Measurements from ENCODE around the gene TEX38. TPM values are rescaled to one million over a fixed set of nuclear protein-coding genes. Genes with fewer than 3 reads are reported as not detected.

TEX38 gene
- total RNA-seq: not detected in 3 replicates
- long read RNA-seq: 0 reads

GRCh38 chr1:46671554-46671953 lies at the start of gene TEX38:
TEX38 (plus strand) TSS chr1:46671854; CDS start chr1:46671935, 81 bp downstream.
- Mint-ChIP-seq H3K4me1 (ENCODE audit: low read depth) (peaks cover 12% of the 10 kb centered on the region), H3K9me3 (ENCODE audit: low read depth) (no peaks in the 10 kb centered on the region), H3K4me3 (ENCODE audit: unreplicated experiment) (no peak within 1 kb of the TSS), H3K27ac (ENCODE audit: unreplicated experiment) (no peak within 1 kb of the TSS), H3K36me3 (ENCODE audit: low read depth) (peaks cover 5% of the 10 kb centered on the region), H3K27me3 (ENCODE audit: low read depth) (no peaks in the 10 kb centered on the region)
- TF ChIP-seq, protein P1, sequence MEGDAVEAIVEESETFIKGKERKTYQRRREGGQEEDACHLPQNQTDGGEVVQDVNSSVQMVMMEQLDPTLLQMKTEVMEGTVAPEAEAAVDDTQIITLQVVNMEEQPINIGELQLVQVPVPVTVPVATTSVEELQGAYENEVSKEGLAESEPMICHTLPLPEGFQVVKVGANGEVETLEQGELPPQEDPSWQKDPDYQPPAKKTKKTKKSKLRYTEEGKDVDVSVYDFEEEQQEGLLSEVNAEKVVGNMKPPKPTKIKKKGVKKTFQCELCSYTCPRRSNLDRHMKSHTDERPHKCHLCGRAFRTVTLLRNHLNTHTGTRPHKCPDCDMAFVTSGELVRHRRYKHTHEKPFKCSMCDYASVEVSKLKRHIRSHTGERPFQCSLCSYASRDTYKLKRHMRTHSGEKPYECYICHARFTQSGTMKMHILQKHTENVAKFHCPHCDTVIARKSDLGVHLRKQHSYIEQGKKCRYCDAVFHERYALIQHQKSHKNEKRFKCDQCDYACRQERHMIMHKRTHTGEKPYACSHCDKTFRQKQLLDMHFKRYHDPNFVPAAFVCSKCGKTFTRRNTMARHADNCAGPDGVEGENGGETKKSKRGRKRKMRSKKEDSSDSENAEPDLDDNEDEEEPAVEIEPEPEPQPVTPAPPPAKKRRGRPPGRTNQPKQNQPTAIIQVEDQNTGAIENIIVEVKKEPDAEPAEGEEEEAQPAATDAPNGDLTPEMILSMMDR (IDR thresholded peaks at IDR 0.05): no peak
- DNase-seq (ENCODE audit: low spot score): no peak

DNA sequence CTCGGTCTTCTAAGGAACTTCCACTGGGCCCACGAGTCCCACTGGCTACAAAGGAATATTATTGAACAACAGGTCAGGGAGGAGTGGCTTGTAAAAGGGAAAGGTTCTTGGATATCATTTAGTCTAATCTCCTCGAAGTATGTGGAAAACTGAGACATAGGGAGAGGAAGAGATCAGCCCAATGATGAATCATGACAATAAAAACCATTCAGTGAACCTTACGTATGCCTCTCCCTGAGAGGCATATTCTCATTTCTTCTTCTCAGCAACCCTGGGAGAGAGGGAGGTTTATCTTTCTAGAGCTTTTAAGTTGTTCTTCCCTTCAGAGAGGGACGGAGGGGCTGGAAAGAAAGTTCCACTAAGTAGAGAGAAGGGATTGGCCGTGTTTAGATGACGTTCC lies 49.7 kb upstream of the TEX38 start:
- H3K36me3 Mint-ChIP-seq (ENCODE audit: low read depth): no peaks in the 10 kb centered on the region
- TF ChIP-seq, protein P1 (IDR thresholded peaks at IDR 0.05): no peak
- peaks cover 14% of the 10 kb centered on the region for H3K4me1 Mint-ChIP-seq (ENCODE audit: low read depth)
- DNase-seq (ENCODE audit: low spot score): no peak
- no peaks in the 10 kb centered on the region for H3K9me3 Mint-ChIP-seq (ENCODE audit: low read depth)
- H3K27me3 Mint-ChIP-seq (ENCODE audit: low read depth): no peaks in the 10 kb centered on the region
- no peak overlapping the region for H3K4me3 Mint-ChIP-seq (ENCODE audit: unreplicated experiment)
- H3K27ac Mint-ChIP-seq (ENCODE audit: unreplicated experiment): no peak overlapping the region

- no peak overlapping the region for H3K27ac Mint-ChIP-seq (ENCODE audit: unreplicated experiment)
- H3K27me3 Mint-ChIP-seq (ENCODE audit: low read depth): no peaks in the 10 kb centered on the region
- no peak for DNase-seq (ENCODE audit: low spot score)
- H3K4me1 Mint-ChIP-seq (ENCODE audit: low read depth): peaks cover 10% of the 10 kb centered on the region
- H3K9me3 Mint-ChIP-seq (ENCODE audit: low read depth): no peaks in the 10 kb centered on the region
- TF ChIP-seq, protein P1 (IDR thresholded peaks at IDR 0.05): peak; percentile 72
- H3K4me3 Mint-ChIP-seq (ENCODE audit: unreplicated experiment): no peak overlapping the region
- H3K36me3 Mint-ChIP-seq (ENCODE audit: low read depth): no peaks in the 10 kb centered on the region
These were observed 49.3 kb upstream of the TEX38 start for GRCh38 chr1:46622344-46622743.

DNA sequence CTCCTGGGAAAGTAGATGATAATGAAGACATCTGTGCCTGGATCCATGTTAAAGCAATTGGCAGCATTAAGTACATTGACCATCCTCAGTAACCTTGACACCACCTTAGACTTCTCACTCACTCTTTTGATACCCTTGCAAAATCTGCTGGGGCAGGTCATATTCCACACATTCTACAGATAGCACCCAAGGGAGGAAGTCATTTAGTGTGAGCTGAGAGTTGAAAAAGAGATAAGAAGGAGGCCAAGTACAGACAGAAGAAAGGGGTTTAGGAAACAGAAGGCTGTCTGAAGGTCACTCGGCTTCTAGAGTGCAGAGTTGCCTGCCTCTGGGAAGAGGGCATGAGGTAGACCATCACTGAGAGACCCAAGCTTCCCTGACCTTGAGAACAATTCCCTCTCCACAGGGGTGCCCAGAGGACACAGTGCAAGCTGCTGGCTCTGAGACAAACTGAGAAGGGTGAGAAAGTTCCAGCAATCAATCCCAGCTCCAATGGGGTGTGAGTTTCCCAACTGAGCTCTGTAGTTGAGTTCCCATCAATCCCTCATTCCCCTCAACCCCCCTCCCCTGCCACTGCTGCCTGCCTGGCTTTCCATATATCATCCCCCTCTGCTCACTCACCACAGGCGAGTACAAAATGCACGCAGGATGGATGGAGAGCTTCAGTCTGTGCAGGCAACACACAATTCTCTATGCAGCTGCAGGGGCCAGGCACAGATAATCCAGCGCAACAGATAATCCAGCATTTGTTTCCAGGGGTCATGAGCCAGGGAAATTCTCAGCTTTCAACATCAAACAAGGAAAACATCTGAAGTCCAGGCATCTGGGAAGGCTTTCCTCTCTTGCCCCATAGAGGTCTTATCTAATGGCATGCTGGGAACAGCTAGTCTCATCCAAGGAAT lies 47.7 kb upstream of the TEX38 start:
- H3K27me3 Mint-ChIP-seq (ENCODE audit: low read depth): no peaks in the 10 kb centered on the region
- H3K4me1 Mint-ChIP-seq (ENCODE audit: low read depth): peaks cover 10% of the 10 kb centered on the region
- no peak overlapping the region for H3K27ac Mint-ChIP-seq (ENCODE audit: unreplicated experiment)
- H3K9me3 Mint-ChIP-seq (ENCODE audit: low read depth): no peaks in the 10 kb centered on the region
- peaks cover 1% of the 10 kb centered on the region for H3K36me3 Mint-ChIP-seq (ENCODE audit: low read depth)
- TF ChIP-seq, protein P1 (IDR thresholded peaks at IDR 0.05): no peak
- no peak overlapping the region for H3K4me3 Mint-ChIP-seq (ENCODE audit: unreplicated experiment)
- no peak for DNase-seq (ENCODE audit: low spot score)

- no peak overlapping the region for H3K4me3 Mint-ChIP-seq (ENCODE audit: unreplicated experiment)
- no peaks in the 10 kb centered on the region for H3K27me3 Mint-ChIP-seq (ENCODE audit: low read depth)
- no peaks in the 10 kb centered on the region for H3K4me1 Mint-ChIP-seq (ENCODE audit: low read depth)
- TF ChIP-seq, protein P1 (IDR thresholded peaks at IDR 0.05): no peak
- peaks cover 20% of the 10 kb centered on the region for H3K36me3 Mint-ChIP-seq (ENCODE audit: low read depth)
- no peaks in the 10 kb centered on the region for H3K9me3 Mint-ChIP-seq (ENCODE audit: low read depth)
- H3K27ac Mint-ChIP-seq (ENCODE audit: unreplicated experiment): no peak overlapping the region
- no peak for DNase-seq (ENCODE audit: low spot score)
These were observed 40.9 kb upstream of the TEX38 start for GRCh38 chr1:46630719-46631118.
